ENCODE measurements around the gene SEMA6A.

SEMA6A gene

GRCh38 chr5:116480894-116481510 is 93.6 kb downstream of the SEMA6A start:
- no peak overlapping the region for H3K4me3 Mint-ChIP-seq
- no peak overlapping the region for H3K27ac Mint-ChIP-seq
- H3K9me3 Mint-ChIP-seq, result no peaks in the 10 kb centered on the region
- peaks cover 21% of the 10 kb centered on the region for H3K36me3 Mint-ChIP-seq
- H3K4me1 Mint-ChIP-seq, result no peaks in the 10 kb centered on the region
- no peaks in the 10 kb centered on the region for H3K27me3 Mint-ChIP-seq

GRCh38 chr5:116479776-116480675 is 94.6 kb downstream of the SEMA6A start:
- Mint-ChIP-seq H3K4me1 (no peaks in the 10 kb centered on the region), H3K4me3 (no peak overlapping the region), H3K36me3 (peaks cover 27% of the 10 kb centered on the region), H3K27ac (no peak overlapping the region), H3K9me3 (peaks cover 6% of the 10 kb centered on the region), H3K27me3 (no peaks in the 10 kb centered on the region)

GRCh38 chr5:116478491-116478890 is 96.1 kb downstream of the SEMA6A start:
- no peaks in the 10 kb centered on the region for H3K27me3 Mint-ChIP-seq
- H3K9me3 Mint-ChIP-seq, result peaks cover 6% of the 10 kb centered on the region
- H3K4me3 Mint-ChIP-seq, result no peak overlapping the region
- no peak overlapping the region for H3K27ac Mint-ChIP-seq
- H3K36me3 Mint-ChIP-seq, result peaks cover 31% of the 10 kb centered on the region
- H3K4me1 Mint-ChIP-seq, result no peaks in the 10 kb centered on the region

GRCh38 chr5:116476897-116477537 is 97.6 kb downstream of the SEMA6A start:
- Mint-ChIP-seq H3K27me3 (no peaks in the 10 kb centered on the region), H3K4me3 (no peak overlapping the region), H3K9me3 (peaks cover 9% of the 10 kb centered on the region), H3K36me3 (peaks cover 38% of the 10 kb centered on the region), H3K27ac (no peak overlapping the region), H3K4me1 (no peaks in the 10 kb centered on the region)

GRCh38 chr5:116475338-116475737 is 99.3 kb downstream of the SEMA6A start:
- Mint-ChIP-seq H3K4me1 (no peaks in the 10 kb centered on the region), H3K4me3 (no peak overlapping the region), H3K27me3 (no peaks in the 10 kb centered on the region), H3K9me3 (peaks cover 13% of the 10 kb centered on the region), H3K36me3 (peaks cover 46% of the 10 kb centered on the region), H3K27ac (no peak overlapping the region)

GRCh38 chr5:116473706-116474105 is 100.9 kb downstream of the SEMA6A start:
- no peaks in the 10 kb centered on the region for H3K27me3 Mint-ChIP-seq
- no peak overlapping the region for H3K27ac Mint-ChIP-seq
- peaks cover 41% of the 10 kb centered on the region for H3K36me3 Mint-ChIP-seq
- no peaks in the 10 kb centered on the region for H3K4me1 Mint-ChIP-seq
- H3K9me3 Mint-ChIP-seq, result peaks cover 14% of the 10 kb centered on the region
- H3K4me3 Mint-ChIP-seq, result no peak overlapping the region

GRCh38 chr5:116472274-116472673 is 102.3 kb downstream of the SEMA6A start:
- no peak overlapping the region for H3K4me3 Mint-ChIP-seq
- H3K9me3 Mint-ChIP-seq, result peaks cover 18% of the 10 kb centered on the region
- H3K36me3 Mint-ChIP-seq, result peaks cover 41% of the 10 kb centered on the region
- no peaks in the 10 kb centered on the region for H3K4me1 Mint-ChIP-seq
- no peaks in the 10 kb centered on the region for H3K27me3 Mint-ChIP-seq
- H3K27ac Mint-ChIP-seq, result no peak overlapping the region

- Mint-ChIP-seq H3K27me3 (no peaks in the 10 kb centered on the region), H3K27ac (no peak overlapping the region), H3K4me1 (no peaks in the 10 kb centered on the region), H3K4me3 (no peak overlapping the region), H3K9me3 (peaks cover 13% of the 10 kb centered on the region), H3K36me3 (peaks cover 37% of the 10 kb centered on the region)
These were observed 105.0 kb downstream of the SEMA6A start for GRCh38 chr5:116469631-116470030.

- Mint-ChIP-seq H3K27ac (no peak overlapping the region), H3K27me3 (no peaks in the 10 kb centered on the region), H3K9me3 (peaks cover 13% of the 10 kb centered on the region), H3K4me1 (no peaks in the 10 kb centered on the region), H3K4me3 (no peak overlapping the region), H3K36me3 (peaks cover 38% of the 10 kb centered on the region)
These were observed 106.0 kb downstream of the SEMA6A start for GRCh38 chr5:116468583-116468982.

GRCh38 chr5:116467465-116467843 is 107.2 kb downstream of the SEMA6A start:
- Mint-ChIP-seq H3K27me3 (no peaks in the 10 kb centered on the region), H3K4me1 (no peaks in the 10 kb centered on the region), H3K27ac (no peak overlapping the region), H3K36me3 (peaks cover 35% of the 10 kb centered on the region), H3K4me3 (no peak overlapping the region), H3K9me3 (peaks cover 13% of the 10 kb centered on the region)

- Mint-ChIP-seq H3K27me3 (no peaks in the 10 kb centered on the region), H3K36me3 (peaks cover 30% of the 10 kb centered on the region), H3K27ac (no peak overlapping the region), H3K4me3 (no peak overlapping the region), H3K4me1 (no peaks in the 10 kb centered on the region), H3K9me3 (peaks cover 8% of the 10 kb centered on the region)
These were observed 107.7 kb downstream of the SEMA6A start for GRCh38 chr5:116466727-116467464.

- Mint-ChIP-seq H3K4me1 (no peaks in the 10 kb centered on the region), H3K27ac (no peak overlapping the region), H3K9me3 (peaks cover 5% of the 10 kb centered on the region), H3K36me3 (peaks cover 24% of the 10 kb centered on the region), H3K4me3 (no peak overlapping the region), H3K27me3 (no peaks in the 10 kb centered on the region)
These were observed 109.2 kb downstream of the SEMA6A start for GRCh38 chr5:116465411-116465810.

GRCh38 chr5:116464144-116464708 is 110.4 kb downstream of the SEMA6A start:
- Mint-ChIP-seq H3K9me3 (peaks cover 5% of the 10 kb centered on the region), H3K4me3 (no peak overlapping the region), H3K36me3 (peaks cover 28% of the 10 kb centered on the region), H3K27me3 (no peaks in the 10 kb centered on the region), H3K4me1 (no peaks in the 10 kb centered on the region), H3K27ac (no peak overlapping the region)

- no peaks in the 10 kb centered on the region for H3K27me3 Mint-ChIP-seq
- H3K36me3 Mint-ChIP-seq, result peaks cover 23% of the 10 kb centered on the region
- H3K4me3 Mint-ChIP-seq, result no peak overlapping the region
- no peaks in the 10 kb centered on the region for H3K4me1 Mint-ChIP-seq
- H3K27ac Mint-ChIP-seq, result no peak overlapping the region
- H3K9me3 Mint-ChIP-seq, result no peaks in the 10 kb centered on the region
These were observed 112.1 kb downstream of the SEMA6A start for GRCh38 chr5:116462500-116462899.

- H3K4me3 Mint-ChIP-seq, result no peak overlapping the region
- H3K9me3 Mint-ChIP-seq, result no peaks in the 10 kb centered on the region
- peaks cover 14% of the 10 kb centered on the region for H3K36me3 Mint-ChIP-seq
- no peaks in the 10 kb centered on the region for H3K27me3 Mint-ChIP-seq
- no peaks in the 10 kb centered on the region for H3K4me1 Mint-ChIP-seq
- no peak overlapping the region for H3K27ac Mint-ChIP-seq
These were observed 115.3 kb downstream of the SEMA6A start for GRCh38 chr5:116459301-116459700.

Measured in activated naive CD4-positive, alpha-beta T cell treated with anti-CD3 and anti-CD28 coated beads, Interleukin-2, amount 50 U/mL, for 24 hours (primary cell).